Lung (tissue), 12 donors: ENCODE measurements around the gene TRMT10B. TPM values are rescaled to one million over a fixed set of nuclear protein-coding genes. Genes with fewer than 3 reads are reported as not detected.
"Not testable (repeated sequence)": the region's sequence is repeated elsewhere in the genome, so short reads cannot be mapped to it uniquely, and the experiment has no call there.

ENCODE experiments used
- ATAC-seq: fragments of 200-7000 bp; cut with Tn5 transposase; one replicate; pipeline ENCODE4 v1.9.1; 2020; ENCODE audit warnings: moderate number of reproducible peaks; ENCODE audit not compliant: insufficient read depth, low FRiP score
- DNase-seq, 3 donors: peaks; one replicate each; pipeline ENCODE4 v3.0.0-alpha.2; 2013 to 2017
- H3K27ac ChIP-seq, 2 donors: one replicate each; pipeline ENCODE4 v1.5.1; 2013; ENCODE audit warnings: mild to moderate bottlenecking in 2 of 2, moderate library complexity in 2 of 2, control low read depth in 1 of 2, inconsistent platforms in 1 of 2, low read depth in 1 of 2, low read length in 1 of 2
- H3K27me3 ChIP-seq, 3 donors: one replicate each; pipeline ENCODE4 v1.5.1; 2013; ENCODE audit warnings: low read length in 2 of 3; ENCODE audit not compliant: control insufficient read depth in 3 of 3, insufficient read depth in 3 of 3
- H3K36me3 ChIP-seq, 4 donors: one replicate each; pipeline ENCODE4 v1.5.1; 2013; ENCODE audit warnings: low read length in 4 of 4, mild to moderate bottlenecking in 1 of 4, moderate library complexity in 1 of 4; ENCODE audit not compliant: control insufficient read depth in 4 of 4, insufficient read depth in 4 of 4
- H3K4me1 ChIP-seq, 5 donors: one replicate each; pipeline ENCODE4 v1.5.1; 2013; ENCODE audit warnings: low read length in 5 of 5, mild to moderate bottlenecking in 2 of 5, moderate library complexity in 1 of 5; ENCODE audit not compliant: control insufficient read depth in 5 of 5, insufficient read depth in 5 of 5
- H3K4me3 ChIP-seq: one replicate; pipeline ENCODE4 v1.5.1; 2013; ENCODE audit warnings: mild to moderate bottlenecking, control low read depth, moderate library complexity
- H3K9ac ChIP-seq, 2 donors: one replicate each; pipeline ENCODE4 v1.5.1; 2013; ENCODE audit warnings: low read length in 2 of 2, control low read depth in 1 of 2; ENCODE audit not compliant: insufficient read depth in 1 of 2
- H3K9me3 ChIP-seq, 4 donors: one replicate each; pipeline ENCODE4 v1.5.1; 2013; ENCODE audit warnings: low read length in 3 of 4, mild to moderate bottlenecking in 1 of 4, moderate library complexity in 1 of 4; ENCODE audit not compliant: control insufficient read depth in 4 of 4, insufficient read depth in 3 of 4
- WGBS, 2 donors: extraction: QIAGEN DNeasy Blood & Tissue Kit; methylation state at CpG; one replicate each; pipeline ENCODE4 v1.1.7; 2013; 5-methylcytosine and 5-hydroxymethylcytosine counted together
- polyA plus RNA-seq, 2 donors: library from polyadenylated mRNA; stranded (reverse); fragments of 200-250 nt; gene quantifications; one replicate each; pipeline ENCODE4 v1.2.1, GENCODE V29; 2013
- total RNA-seq, 2 donors: library from RNA; depleted of rRNA in 1 of 2; stranded (reverse); fragments of >200 nt in 1 of 2; gene quantifications; one replicate each; pipeline ENCODE4 v1.2.1, GENCODE V29; 2014 to 2021
- TF ChIP-seq, protein P1 (sequence below): IDR thresholded peaks from 2 replicates; pipeline ENCODE4 v1.5.1; 2012; ENCODE audit warnings: mild to moderate bottlenecking; ENCODE audit errors: control extremely low read depth, extremely low read depth
- donor health status: control.
- donor health status: control.
- donor health status: Bipolar disorder and iron deficiency.
- donor health status: healthy.
- donor health status: DM: yes; HTN: yes; CAD: no.

The TRMT10B gene
- total and polyA plus RNA-seq, 4 donors, result 5.0 to 7.6 (median 5.7) TPM

DNA sequence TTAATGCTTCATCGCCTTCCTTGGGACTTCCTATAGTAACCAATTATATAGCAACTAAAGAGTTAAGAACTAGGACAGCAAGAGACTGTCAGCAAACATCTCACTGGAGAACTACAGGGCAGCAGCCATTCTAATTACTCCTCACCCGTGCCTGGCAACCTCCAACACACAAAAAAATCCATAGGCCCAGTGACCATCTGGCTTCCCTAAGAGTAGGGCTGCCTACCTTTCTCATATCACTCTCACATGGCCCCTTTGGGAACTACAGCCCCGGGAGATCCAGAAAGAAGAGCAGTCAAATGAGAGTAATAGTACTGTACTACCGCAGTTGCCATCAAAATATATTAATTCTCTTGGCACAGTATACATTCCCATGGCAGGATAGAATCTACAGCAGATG, 52.7 kb downstream of the TRMT10B start:
- ATAC-seq, result no peak

DNA sequence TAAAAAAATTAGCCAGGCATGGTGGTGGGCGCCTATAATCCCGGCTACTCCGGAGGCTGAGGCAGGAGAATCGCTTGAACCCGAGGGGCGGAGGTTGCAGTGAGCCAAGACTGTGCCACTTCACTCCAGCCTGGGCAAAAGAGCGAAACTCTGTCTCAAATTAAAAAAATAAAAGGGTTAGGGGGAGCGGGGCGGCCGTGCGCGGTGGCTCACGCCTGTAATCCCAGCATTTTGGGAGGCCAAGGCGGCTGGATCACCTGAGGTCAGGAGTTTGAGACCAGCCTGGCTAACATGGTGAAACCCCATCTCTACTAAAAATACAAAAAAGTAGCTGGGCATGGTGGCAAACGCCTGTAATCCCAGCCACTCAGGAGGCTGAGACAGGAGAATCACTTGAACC, 56.1 kb downstream of the TRMT10B start:
- not testable (repeated sequence) for DNase-seq, H3K27ac ChIP-seq, H3K4me3 ChIP-seq, H3K36me3 ChIP-seq, H3K4me1 ChIP-seq, H3K27me3 ChIP-seq, H3K9ac ChIP-seq, ATAC-seq, H3K9me3 ChIP-seq
- WGBS, 2 donors, result 97 to 98% methylated on average over 15 of the region's 15 CpGs

More for the DNA sequence above, 52.7 kb downstream of the TRMT10B start:
- TF ChIP-seq, protein P1, sequence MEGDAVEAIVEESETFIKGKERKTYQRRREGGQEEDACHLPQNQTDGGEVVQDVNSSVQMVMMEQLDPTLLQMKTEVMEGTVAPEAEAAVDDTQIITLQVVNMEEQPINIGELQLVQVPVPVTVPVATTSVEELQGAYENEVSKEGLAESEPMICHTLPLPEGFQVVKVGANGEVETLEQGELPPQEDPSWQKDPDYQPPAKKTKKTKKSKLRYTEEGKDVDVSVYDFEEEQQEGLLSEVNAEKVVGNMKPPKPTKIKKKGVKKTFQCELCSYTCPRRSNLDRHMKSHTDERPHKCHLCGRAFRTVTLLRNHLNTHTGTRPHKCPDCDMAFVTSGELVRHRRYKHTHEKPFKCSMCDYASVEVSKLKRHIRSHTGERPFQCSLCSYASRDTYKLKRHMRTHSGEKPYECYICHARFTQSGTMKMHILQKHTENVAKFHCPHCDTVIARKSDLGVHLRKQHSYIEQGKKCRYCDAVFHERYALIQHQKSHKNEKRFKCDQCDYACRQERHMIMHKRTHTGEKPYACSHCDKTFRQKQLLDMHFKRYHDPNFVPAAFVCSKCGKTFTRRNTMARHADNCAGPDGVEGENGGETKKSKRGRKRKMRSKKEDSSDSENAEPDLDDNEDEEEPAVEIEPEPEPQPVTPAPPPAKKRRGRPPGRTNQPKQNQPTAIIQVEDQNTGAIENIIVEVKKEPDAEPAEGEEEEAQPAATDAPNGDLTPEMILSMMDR, result no peak
- no peak for DNase-seq
- no peak overlapping the region for H3K4me3 ChIP-seq
- no peaks in the 10 kb centered on the region for H3K9me3 ChIP-seq
- no peak overlapping the region for H3K9ac ChIP-seq
- H3K27me3 ChIP-seq, result no peaks in the 10 kb centered on the region
- peaks cover 0 to 15% (median 8%) of the 10 kb centered on the region in 5 donors for H3K4me1 ChIP-seq
- 76 to 88% methylated on average over 4 of the region's 4 CpGs for WGBS, 2 donors
- peaks cover 0 to 7% (median 2%) of the 10 kb centered on the region in 4 donors for H3K36me3 ChIP-seq
- H3K27ac ChIP-seq, result no peak overlapping the region

DNA sequence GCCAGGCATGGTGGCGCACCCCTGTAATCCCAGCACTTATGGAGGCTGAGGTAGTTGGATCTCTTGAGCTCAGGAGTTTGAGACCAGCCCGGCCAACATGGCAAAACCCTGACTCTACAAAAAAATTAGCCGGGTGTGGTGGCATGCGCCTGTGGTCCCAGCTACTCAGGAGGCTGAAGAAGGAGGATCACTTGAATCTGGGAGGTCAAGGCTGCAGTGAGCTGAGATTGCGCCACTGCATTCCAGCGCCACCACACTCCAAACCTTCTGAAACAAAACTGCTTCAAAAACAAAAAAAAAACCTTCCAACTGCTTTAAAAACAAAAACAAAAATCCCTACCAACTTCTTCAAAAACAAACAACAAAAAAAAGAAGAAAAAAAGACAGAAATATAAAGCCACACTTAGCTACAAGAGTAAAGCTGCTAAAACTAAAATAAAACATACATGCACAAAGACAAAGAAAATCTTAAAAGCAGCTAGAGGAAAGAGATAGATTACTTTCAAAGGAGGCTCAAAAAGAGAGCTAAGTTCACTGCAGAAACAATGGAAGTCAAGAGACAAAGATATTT, 58.4 kb downstream of the TRMT10B start:
- Histone ChIP-seq H3K9me3 (no peaks in the 10 kb centered on the region), H3K9ac (no peak overlapping the region), H3K4me3 (no peak overlapping the region), H3K36me3 (peaks cover 0 to 4% (median 2%) of the 10 kb centered on the region in 4 donors), H3K4me1 (no peaks in the 10 kb centered on the region), H3K27ac (no peak overlapping the region), H3K27me3 (no peaks in the 10 kb centered on the region)
- ATAC-seq (no peak), DNase-seq (no peak)
- TF ChIP-seq, protein P1, result no peak
- 94 to 98% methylated on average over 6 of the region's 6 CpGs for WGBS, 2 donors

DNA sequence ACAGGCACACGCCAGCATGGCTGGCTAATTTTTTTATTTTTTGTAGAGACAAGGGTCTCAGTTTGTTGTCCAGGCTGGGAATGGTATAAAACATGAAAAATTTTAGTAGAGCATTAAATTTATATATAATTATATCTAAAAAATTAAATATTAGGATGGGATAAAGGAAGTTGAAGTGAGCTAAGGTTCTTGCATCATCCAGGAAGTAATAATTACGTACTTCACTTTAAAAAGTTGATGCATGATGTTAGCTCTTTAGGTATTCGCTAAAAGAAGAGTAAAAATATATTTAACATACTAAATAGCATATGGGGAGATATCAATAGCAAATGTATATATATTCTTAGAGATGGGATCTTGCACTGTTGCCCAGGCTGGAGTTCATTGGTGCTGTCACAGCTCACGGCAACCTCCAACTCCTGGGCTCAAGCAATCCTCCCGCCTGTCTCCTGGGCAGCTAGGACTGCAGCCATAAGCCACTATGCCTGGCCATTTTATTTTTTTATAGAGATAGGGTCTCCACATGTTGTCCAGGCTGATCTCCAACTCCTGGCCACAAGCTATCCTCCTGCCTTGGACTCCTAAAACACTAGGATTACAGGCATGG, 59.3 kb downstream of the TRMT10B start:
- TF ChIP-seq, protein P1, result no peak
- H3K27me3 ChIP-seq, result no peaks in the 10 kb centered on the region
- peaks cover 0 to 4% (median 2%) of the 10 kb centered on the region in 4 donors for H3K36me3 ChIP-seq
- DNase-seq (no peak), ATAC-seq (no peak)
- H3K9me3 ChIP-seq, result no peaks in the 10 kb centered on the region
- no peaks in the 10 kb centered on the region for H3K4me1 ChIP-seq
- H3K4me3 ChIP-seq, result no peak overlapping the region
- H3K9ac ChIP-seq, result no peak overlapping the region
- 55 to 81% methylated on average over 5 of the region's 5 CpGs for WGBS, 2 donors
- H3K27ac ChIP-seq, result no peak overlapping the region
